Loucy (cell line): ENCODE results near the gene PRPS1.

Experiments used
- H2AFZ ChIP-seq: fragments of 200-600 bp; sonication (generic); 2 replicates; pipeline ENCODE4 v1.6.0; 2016; ENCODE audit warnings: antibody characterized with exemption, mild to moderate bottlenecking, low read length, moderate library complexity
- H3F3A ChIP-seq: fragments of 200-600 bp; 2 replicates; pipeline ENCODE4 v1.6.0; 2016; ENCODE audit warnings: antibody characterized with exemption, low read depth, mild to moderate bottlenecking
- H3K27me3 ChIP-seq: fragments of 200-600 bp; sonication (generic); 2 replicates; pipeline ENCODE4 v1.6.1; 2014; ENCODE audit warnings: low read length, mild to moderate bottlenecking; ENCODE audit not compliant: insufficient read depth, poor library complexity, severe bottlenecking
- H3K36me3 ChIP-seq: fragments of 200-600 bp; sonication (generic); 2 replicates; pipeline ENCODE4 v1.6.1; 2016; ENCODE audit warnings: low read length; ENCODE audit not compliant: insufficient read depth
- H3K4me1 ChIP-seq: fragments of 200-600 bp; sonication (generic); 2 replicates; pipeline ENCODE4 v1.5.1; 2014; ENCODE audit warnings: low read length, mild to moderate bottlenecking; ENCODE audit not compliant: insufficient read depth, poor library complexity, severe bottlenecking
- H3K4me2 ChIP-seq: fragments of 200-600 bp; sonication (generic); 2 replicates; pipeline ENCODE4 v1.6.0; 2014; ENCODE audit warnings: antibody characterized with exemption, low read length, low read depth, mild to moderate bottlenecking; ENCODE audit not compliant: poor library complexity, severe bottlenecking
- H3K4me3 ChIP-seq: fragments of 200-600 bp; sonication (generic); 2 replicates; pipeline ENCODE4 v1.5.1; 2014; ENCODE audit warnings: low read length, mild to moderate bottlenecking, mixed read lengths; ENCODE audit not compliant: poor library complexity, severe bottlenecking
- H3K79me2 ChIP-seq: fragments of 200-600 bp; sonication (generic); 2 replicates; pipeline ENCODE4 v1.6.1; 2014; ENCODE audit warnings: low read length; ENCODE audit not compliant: insufficient read depth
- H3K9ac ChIP-seq: fragments of 200-600 bp; sonication (generic); 2 replicates; pipeline ENCODE4 v1.6.0; 2014; ENCODE audit warnings: mild to moderate bottlenecking, low read depth, low read length, moderate library complexity; ENCODE audit not compliant: poor library complexity, severe bottlenecking
- H3K9me2 ChIP-seq: fragments of 200-600 bp; sonication (generic); replicated peaks from 2 replicates; pipeline ENCODE4 v1.6.1; 2016; ENCODE audit warnings: low read depth, low read length, mixed read lengths
- H3K9me3 ChIP-seq: fragments of 200-600 bp; sonication (generic); 2 replicates; pipeline ENCODE4 v1.6.1; 2014; ENCODE audit warnings: mild to moderate bottlenecking, antibody characterized with exemption, low read length, low read depth; ENCODE audit not compliant: insufficient read depth
- H4K20me1 ChIP-seq: fragments of 200-600 bp; sonication (generic); 2 replicates; pipeline ENCODE4 v1.6.0; 2014; ENCODE audit warnings: antibody characterized with exemption, low read length, mild to moderate bottlenecking; ENCODE audit not compliant: insufficient read depth, poor library complexity, severe bottlenecking
- CTCF ChIP-seq: fragments of 200-600 bp; sonication (generic); conservative IDR thresholded peaks from 2 replicates; pipeline ENCODE4 v1.5.1; 2014; ENCODE audit warnings: mild to moderate bottlenecking, antibody characterized with exemption, low read length
- EZH2phosphoT487 ChIP-seq: fragments of 200-600 bp; IDR thresholded peaks from 2 replicates; pipeline ENCODE4 v1.6.1; 2018; ENCODE audit warnings: antibody characterized with exemption, mild to moderate bottlenecking, moderate library complexity, borderline replicate concordance

Gene PRPS1

GRCh38 chrX:107676559-107677378 lies 48.5 kb downstream of the PRPS1 start:
- H3K4me3 ChIP-seq, result no peak overlapping the region
- no peak for TF ChIP-seq CTCF
- no peak for TF ChIP-seq EZH2phosphoT487
- H3K9ac ChIP-seq, result no peak overlapping the region
- no peak overlapping the region for H2AFZ ChIP-seq
- no peaks in the 10 kb centered on the region for H4K20me1 ChIP-seq
- peaks cover 21% of the 10 kb centered on the region; the same call in 1 of the 2 replicates for H3K79me2 ChIP-seq
- H3K9me3 ChIP-seq, result no peaks in the 10 kb centered on the region
- H3F3A ChIP-seq, result peaks cover 7% of the 10 kb centered on the region; the same call in 1 of the 2 replicates
- H3K4me1 ChIP-seq, result peaks cover 39% of the 10 kb centered on the region
- H3K36me3 ChIP-seq, result no peaks in the 10 kb centered on the region
- no peak overlapping the region for H3K4me2 ChIP-seq
- no peaks in the 10 kb centered on the region for H3K9me2 ChIP-seq
- no peaks in the 10 kb centered on the region for H3K27me3 ChIP-seq

- no peak overlapping the region for H2AFZ ChIP-seq
- H3K79me2 ChIP-seq, result peaks cover 26% of the 10 kb centered on the region; the same call in 1 of the 2 replicates
- no peak overlapping the region for H3K4me2 ChIP-seq
- no peaks in the 10 kb centered on the region for H3K36me3 ChIP-seq
- no peaks in the 10 kb centered on the region for H3K27me3 ChIP-seq
- no peaks in the 10 kb centered on the region for H3K9me2 ChIP-seq
- no peak overlapping the region for H3K9ac ChIP-seq
- peaks cover 39% of the 10 kb centered on the region for H3K4me1 ChIP-seq
- TF ChIP-seq CTCF, result no peak
- H3K4me3 ChIP-seq, result no peak overlapping the region
- no peaks in the 10 kb centered on the region for H3K9me3 ChIP-seq
- no peaks in the 10 kb centered on the region for H4K20me1 ChIP-seq
- peaks cover 7% of the 10 kb centered on the region; the same call in 1 of the 2 replicates for H3F3A ChIP-seq
These were observed 49.2 kb downstream of the PRPS1 start for GRCh38 chrX:107677501-107677901.

- Histone ChIP-seq H3K27me3 (no peaks in the 10 kb centered on the region), H3K36me3 (no peaks in the 10 kb centered on the region), H3K9me2 (no peaks in the 10 kb centered on the region), H3F3A (peaks cover 7% of the 10 kb centered on the region; the same call in 1 of the 2 replicates), H3K9ac (no peak overlapping the region), H3K4me2 (no peak overlapping the region), H3K9me3 (no peaks in the 10 kb centered on the region), H2AFZ (no peak overlapping the region), H3K79me2 (peaks cover 30% of the 10 kb centered on the region; the same call in 1 of the 2 replicates), H4K20me1 (no peaks in the 10 kb centered on the region), H3K4me1 (peaks cover 39% of the 10 kb centered on the region), H3K4me3 (no peak overlapping the region)
- TF ChIP-seq EZH2phosphoT487 (no peak), CTCF (no peak)
These were observed 49.6 kb downstream of the PRPS1 start for GRCh38 chrX:107677909-107678308.
